Right lobe of liver (tissue), 6 donors: ENCODE measurements around the gene CLASP2. TPM values are rescaled to one million over a fixed set of nuclear protein-coding genes. Genes with fewer than 3 reads are reported as not detected.

ENCODE experiments used
- ATAC-seq, 4 donors: fragments of 200-7000 bp; cut with Tn5 transposase; one replicate each; pipeline ENCODE4 v1.9.1; 2020; ENCODE audit warnings: mild to moderate bottlenecking in 4 of 4, moderate library complexity in 4 of 4
- DNase-seq, 3 donors: peaks; one replicate each; pipeline ENCODE4 v3.0.0-alpha.2; 2020
- H3K27ac ChIP-seq, 3 donors: fragments of 200-600 bp; one replicate each; pipeline ENCODE4 v1.8.0; 2022
- H3K27me3 ChIP-seq, 2 donors: fragments of 200-600 bp; one replicate each; pipeline ENCODE4 v1.8.0; 2022
- H3K36me3 ChIP-seq, 4 donors: fragments of 200-600 bp; sonication (generic) in 1 of 4; one replicate each; pipeline versions ENCODE4 v1.5.1 to v1.8.0; 2017 to 2022; ENCODE audit warnings: control low read depth in 1 of 4
- H3K4me1 ChIP-seq, 4 donors: fragments of 200-600 bp; sonication (generic) in 1 of 4; one replicate each; pipeline versions ENCODE4 v1.5.1 to v1.8.0; 2017 to 2022; ENCODE audit warnings: control low read depth in 1 of 4
- H3K4me3 ChIP-seq, 3 donors: fragments of 200-600 bp; one replicate each; pipeline ENCODE4 v1.8.0; 2022
- H3K9me3 ChIP-seq, 4 donors: fragments of 200-600 bp; sonication (generic) in 1 of 4; one replicate each; pipeline versions ENCODE4 v1.5.1 to v1.8.0; 2017 to 2022; ENCODE audit warnings: control low read depth in 1 of 4
- CTCF ChIP-seq, 4 donors: fragments of 200-600 bp in 3 of 4; fragments of 450-650 bp in 1 of 4; IDR thresholded peaks; one replicate each; pipeline versions ENCODE4 v1.5.1 to v1.8.0; 2016 to 2022; ENCODE audit warnings: antibody characterized with exemption in 4 of 4, mild to moderate bottlenecking in 2 of 4
- POLR2A ChIP-seq: fragments of 450-650 bp; IDR thresholded peaks from one replicate; pipeline ENCODE4 v1.6.1; 2017; ENCODE audit warnings: antibody characterized with exemption, mild to moderate bottlenecking
- WGBS: methylation state at CpG from one replicate; pipeline ENCODE4 v1.1.6; 2018; ENCODE audit warnings: low coverage, low lambda C conversion rate; ENCODE audit not compliant: insufficient coverage; ENCODE audit errors: missing lambda C conversion rate; 5-methylcytosine and 5-hydroxymethylcytosine counted together
- intact Hi-C, 2 donors: fragments of 100-400 bp; cut with DNase I; formaldehyde crosslinking; loops; one replicate each; pipeline versions ENCODE4 v1.11.2 to v1.14.1; 2022
- total RNA-seq, 6 experiments: library from RNA; depleted of rRNA in 2 of 6; stranded (reverse); fragments of >200 nt in 2 of 6; fragmentation: NEBNext Ultra II Directional in 3 of 6; extraction: Animal tissue kit (Norgen Biotek cat#: 25700) in 3 of 6; gene quantifications; one replicate each; pipeline versions ENCODE4 v1.1.0 to v1.2.4, GENCODE V29; 2016 to 2023
- donor health status: DM: no; HTN: yes; CAD: no.
- donor health status: DM: no; HTN: no; CAD: no.
- donor health status: DM: no; HTN: no; CAD: no.
- donor health status: DM: no; HTN: yes; CAD: no.
- donor health status: DM: no; HTN: yes; CAD: no.

CLASP2 gene
- total RNA-seq, 6 experiments from 2014 or later = 15.0 to 19.2 (median 16.5) TPM

- no peak overlapping the region for H3K27ac ChIP-seq
- DNase-seq (no peak), ATAC-seq (no peak)
- no peaks in the 10 kb centered on the region for H3K27me3 ChIP-seq
- intact Hi-C loops = no loop called here
- no peaks in the 10 kb centered on the region for H3K9me3 ChIP-seq
- no peak overlapping the region for H3K4me3 ChIP-seq
- 100% methylated on average over 1 of the region's 1 CpG for WGBS
- TF ChIP-seq CTCF (IDR thresholded peaks at IDR 0.05) (no peak), POLR2A (no peak)
- no peaks in the 10 kb centered on the region for H3K36me3 ChIP-seq
- H3K4me1 ChIP-seq = no peaks in the 10 kb centered on the region
Observed at GRCh38 chr3:33613041-33613440, 105.0 kb downstream of the CLASP2 start.

- ATAC-seq = no peak
- Histone ChIP-seq H3K27me3 (no peaks in the 10 kb centered on the region), H3K27ac (no peak overlapping the region), H3K4me1 (no peaks in the 10 kb centered on the region), H3K4me3 (no peak overlapping the region), H3K9me3 (no peaks in the 10 kb centered on the region), H3K36me3 (no peaks in the 10 kb centered on the region)
- no peak for DNase-seq
- WGBS = 81% methylated on average over 1 of the region's 1 CpG
- intact Hi-C loops = no loop called here
- TF ChIP-seq POLR2A (no peak), CTCF (IDR thresholded peaks at IDR 0.05) (no peak)
Observed at GRCh38 chr3:33612607-33613006, 105.4 kb downstream of the CLASP2 start.

- 96% methylated on average over 4 of the region's 7 CpGs for WGBS
- peaks cover 0 to 38% (median 3%) of the 10 kb centered on the region in 4 donors for H3K36me3 ChIP-seq
- peaks cover 0 to 5% (median 0%) of the 10 kb centered on the region in 4 donors for H3K4me1 ChIP-seq
- H3K27ac ChIP-seq = no peak overlapping the region
- intact Hi-C loops = no loop called here
- no peak overlapping the region for H3K4me3 ChIP-seq
- TF ChIP-seq CTCF (IDR thresholded peaks at IDR 0.05) (no peak), POLR2A (no peak)
- DNase-seq = no peak
- no peak for ATAC-seq
- no peaks in the 10 kb centered on the region for H3K9me3 ChIP-seq
- H3K27me3 ChIP-seq = no peaks in the 10 kb centered on the region
Observed at GRCh38 chr3:33602829-33603228, 115.2 kb downstream of the CLASP2 start.

- ATAC-seq = peak; percentile 90 to 96 (median 92)
- Histone ChIP-seq H3K27ac (no peak overlapping the region), H3K9me3 (no peaks in the 10 kb centered on the region), H3K4me3 (no peak overlapping the region), H3K27me3 (no peaks in the 10 kb centered on the region), H3K4me1 (peaks cover 0 to 8% (median 2%) of the 10 kb centered on the region in 4 donors), H3K36me3 (no peaks in the 10 kb centered on the region)
- no peak for DNase-seq
- TF ChIP-seq CTCF (IDR thresholded peaks at IDR 0.05) (no peak), POLR2A (no peak)
- intact Hi-C loops = no loop called here
- WGBS = 28% methylated on average over 2 of the region's 2 CpGs
Observed at GRCh38 chr3:33597257-33597689, 120.8 kb downstream of the CLASP2 start.

- TF ChIP-seq POLR2A = no peak
- TF ChIP-seq CTCF (IDR thresholded peaks at IDR 0.05) = no peak
- no peaks in the 10 kb centered on the region for H3K36me3 ChIP-seq
- no peak overlapping the region for H3K4me3 ChIP-seq
- 92% methylated on average over 1 of the region's 1 CpG for WGBS
- H3K9me3 ChIP-seq = no peaks in the 10 kb centered on the region
- H3K27ac ChIP-seq = no peak overlapping the region
- intact Hi-C loops = no loop called here
- H3K27me3 ChIP-seq = no peaks in the 10 kb centered on the region
- peaks cover 0 to 5% (median 2%) of the 10 kb centered on the region in 4 donors for H3K4me1 ChIP-seq
- ATAC-seq = no peak
- DNase-seq = no peak
Observed at GRCh38 chr3:33592999-33593398, 125.1 kb downstream of the CLASP2 start.
